ENCODE measurements around the gene RUNDC1.
"Not testable (repeated sequence)": the region's sequence is repeated elsewhere in the genome, so short reads cannot be mapped to it uniquely, and the experiment has no call there.

DNA sequence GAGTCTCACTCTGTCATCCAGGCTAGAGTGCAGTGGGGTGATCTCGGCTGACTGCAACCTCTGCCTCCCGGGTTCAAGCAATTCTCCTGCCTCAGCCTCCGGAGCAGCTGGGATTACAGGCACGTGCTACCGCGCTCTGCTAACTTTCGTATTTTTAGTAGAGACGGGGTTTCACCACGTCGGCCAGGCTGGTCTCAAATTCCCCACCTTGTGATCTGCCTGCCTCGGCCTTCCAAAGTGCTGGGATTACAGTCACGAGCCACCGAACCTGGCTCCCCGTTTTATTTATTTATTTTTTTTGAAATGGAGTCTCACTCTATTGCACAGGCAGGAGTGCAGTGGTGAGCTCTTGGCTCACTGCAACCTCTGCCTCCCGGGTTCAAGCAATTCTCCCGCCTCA, 4.7 kb upstream of the RUNDC1 start:
- TF ChIP-seq, protein P1, sequence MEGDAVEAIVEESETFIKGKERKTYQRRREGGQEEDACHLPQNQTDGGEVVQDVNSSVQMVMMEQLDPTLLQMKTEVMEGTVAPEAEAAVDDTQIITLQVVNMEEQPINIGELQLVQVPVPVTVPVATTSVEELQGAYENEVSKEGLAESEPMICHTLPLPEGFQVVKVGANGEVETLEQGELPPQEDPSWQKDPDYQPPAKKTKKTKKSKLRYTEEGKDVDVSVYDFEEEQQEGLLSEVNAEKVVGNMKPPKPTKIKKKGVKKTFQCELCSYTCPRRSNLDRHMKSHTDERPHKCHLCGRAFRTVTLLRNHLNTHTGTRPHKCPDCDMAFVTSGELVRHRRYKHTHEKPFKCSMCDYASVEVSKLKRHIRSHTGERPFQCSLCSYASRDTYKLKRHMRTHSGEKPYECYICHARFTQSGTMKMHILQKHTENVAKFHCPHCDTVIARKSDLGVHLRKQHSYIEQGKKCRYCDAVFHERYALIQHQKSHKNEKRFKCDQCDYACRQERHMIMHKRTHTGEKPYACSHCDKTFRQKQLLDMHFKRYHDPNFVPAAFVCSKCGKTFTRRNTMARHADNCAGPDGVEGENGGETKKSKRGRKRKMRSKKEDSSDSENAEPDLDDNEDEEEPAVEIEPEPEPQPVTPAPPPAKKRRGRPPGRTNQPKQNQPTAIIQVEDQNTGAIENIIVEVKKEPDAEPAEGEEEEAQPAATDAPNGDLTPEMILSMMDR (conservative IDR thresholded peaks at IDR 0.05 in 1 of 2, IDR thresholded peaks at IDR 0.05 in 1 of 2; ENCODE audit: low read depth in 1 of 2, low read length in 2 of 2), result not testable (repeated sequence)
- not testable (repeated sequence) for TF ChIP-seq EZH2 (IDR thresholded peaks at IDR 0.05; ENCODE audit: low read length, missing control alignments)
